ENCODE measurements around the gene ECEL1.

Gene ECEL1

GRCh38 chr2:232518844-232519243, 31.2 kb upstream of the ECEL1 start:
- ChIA-PET POLR2A (no interaction called here), CTCF (interaction anchor here (0.6 to 4.5 kb wide), 7 partner anchors 10 to 618 kb away, joined by 3 to 38 read pairs (median 3); no protein-coding TSS in a partner anchor)
- H3K4me3 ChIP-seq (ENCODE audit: low read depth, low read length): no peak overlapping the region
- TF ChIP-seq CTCF (IDR thresholded peaks at IDR 0.05; ENCODE audit: insufficient read depth, low read length, missing control alignments): no peak
- DNase-seq (ENCODE audit: low read depth, low spot score): no peak

GRCh38 chr2:232516551-232516950, 28.9 kb upstream of the ECEL1 start:
- H3K4me3 ChIP-seq (ENCODE audit: low read depth, low read length): no peak overlapping the region
- CTCF ChIA-PET: no interaction called here
- no peak for TF ChIP-seq CTCF (IDR thresholded peaks at IDR 0.05; ENCODE audit: insufficient read depth, low read length, missing control alignments)
- POLR2A ChIA-PET: no interaction called here
- no peak for DNase-seq (ENCODE audit: low read depth, low spot score)

GRCh38 chr2:232515639-232516038, 28.0 kb upstream of the ECEL1 start:
- TF ChIP-seq CTCF (IDR thresholded peaks at IDR 0.05; ENCODE audit: insufficient read depth, low read length, missing control alignments): no peak
- POLR2A ChIA-PET: no interaction called here
- H3K4me3 ChIP-seq (ENCODE audit: low read depth, low read length): no peak overlapping the region
- no peak for DNase-seq (ENCODE audit: low read depth, low spot score)
- CTCF ChIA-PET: interaction anchor here (1.2 kb wide), 1 partner anchor 9 kb away, joined by 6 read pairs; no protein-coding TSS in a partner anchor

GRCh38 chr2:232513353-232513752, 25.7 kb upstream of the ECEL1 start:
- POLR2A ChIA-PET: no interaction called here
- no peak overlapping the region for H3K4me3 ChIP-seq (ENCODE audit: low read depth, low read length)
- DNase-seq (ENCODE audit: low read depth, low spot score): no peak
- CTCF ChIA-PET: interaction anchor here (1.0 to 4.6 kb wide), 2 partner anchors 9 to 20 kb away, joined by 3 to 41 read pairs; partner anchors contain the start of gene PRSS56
- TF ChIP-seq CTCF (IDR thresholded peaks at IDR 0.05; ENCODE audit: insufficient read depth, low read length, missing control alignments): no peak

- ChIA-PET POLR2A (no interaction called here), CTCF (interaction anchor here (1.0 to 4.6 kb wide), 2 partner anchors 9 to 21 kb away, joined by 3 to 41 read pairs; partner anchors contain the start of gene PRSS56)
- no peak overlapping the region for H3K4me3 ChIP-seq (ENCODE audit: low read depth, low read length)
- no peak for TF ChIP-seq CTCF (IDR thresholded peaks at IDR 0.05; ENCODE audit: insufficient read depth, low read length, missing control alignments)
- no peak for DNase-seq (ENCODE audit: low read depth, low spot score)
These were observed 25.0 kb upstream of the ECEL1 start for GRCh38 chr2:232512602-232513001.

- ChIA-PET CTCF (interaction anchor here (4.6 kb wide), 1 partner anchor 11 kb away, joined by 41 read pairs; the partner anchor contains the start of gene PRSS56), POLR2A (no interaction called here)
- no peak overlapping the region for H3K4me3 ChIP-seq (ENCODE audit: low read depth, low read length)
- no peak for TF ChIP-seq CTCF (IDR thresholded peaks at IDR 0.05; ENCODE audit: insufficient read depth, low read length, missing control alignments)
- DNase-seq (ENCODE audit: low read depth, low spot score): no peak
These were observed 23.8 kb upstream of the ECEL1 start for GRCh38 chr2:232511336-232511890.
